SK-N-SH (cell line): Measurements from ENCODE around the gene XXYLT1. TPM values are rescaled to one million over a fixed set of nuclear protein-coding genes. Genes with fewer than 3 reads are reported as not detected.

Source experiments
- CTCF ChIA-PET: fragments of 300-600, 350-600 bp; formaldehyde crosslinking; extraction: SDS; loops from one replicate; lab custom pipeline; 2021; lab: Yijun Ruan, JAX
- POLR2A ChIA-PET: fragments of 350-600 bp; sonication (Branson Sonifier 250); formaldehyde crosslinking; extraction: SDS; loops from one replicate; lab custom pipeline; 2020; ENCODE audit warnings: antibody characterized with exemption, inconsistent platforms; lab: Yijun Ruan, JAX
- DNase-seq: peaks from one replicate; pipeline ENCODE4 v3.0.0; 2012
- H2AFZ ChIP-seq: fragments of 200-600 bp; sonication (generic); 2 replicates; pipeline ENCODE4 v1.8.1; 2016; ENCODE audit warnings: antibody characterized with exemption, mild to moderate bottlenecking, low read depth
- H3F3A ChIP-seq: fragments of 200-600 bp; sonication (generic); replicated peaks from 2 replicates; pipeline ENCODE3; 2016; ENCODE audit warnings: antibody characterized with exemption, mild to moderate bottlenecking; ENCODE audit not compliant: insufficient read depth
- H3K27ac ChIP-seq, 2 experiments: fragments of 200-500 bp in 1 of 2; fragments of 200-600 bp in 1 of 2; sonication (Bioruptor generic) in 1 of 2; sonication (generic), shearing (Covaris generic) in 1 of 2; 2 replicates each; pipeline versions ENCODE4 v1.5.1 to v1.6.1; 2014 to 2016; ENCODE audit warnings: low read depth in 2 of 2, inconsistent platforms in 1 of 2, low read length in 1 of 2, mild to moderate bottlenecking in 1 of 2, mixed read lengths in 1 of 2
- H3K27me3 ChIP-seq: fragments of 200-600 bp; sonication (generic), shearing (Covaris generic); 2 replicates; pipeline ENCODE4 v1.6.1; 2016; ENCODE audit warnings: mixed run types; ENCODE audit not compliant: insufficient read depth
- H3K36me3 ChIP-seq, 2 experiments: fragments of 200-500 bp in 1 of 2; fragments of 200-600 bp in 1 of 2; sonication (Bioruptor generic) in 1 of 2; sonication (generic) in 1 of 2; replicated peaks in 1 of 2; 2 replicates each; pipeline versions ENCODE3 to v1.5.1; 2014 to 2016; ENCODE audit warnings: low read length in 1 of 2, mild to moderate bottlenecking in 1 of 2; ENCODE audit not compliant: insufficient read depth in 2 of 2, control insufficient read depth in 1 of 2
- H3K4me1 ChIP-seq, 2 experiments: fragments of 200-500 bp in 1 of 2; fragments of 200-600 bp in 1 of 2; sonication (Bioruptor generic) in 1 of 2; sonication (generic), shearing (Covaris generic) in 1 of 2; 2 replicates each; pipeline versions ENCODE4 v1.5.1 to v1.6.1; 2014 to 2016; ENCODE audit warnings: low read depth in 1 of 2, low read length in 1 of 2, mixed run types in 1 of 2; ENCODE audit not compliant: insufficient read depth in 2 of 2, control insufficient read depth in 1 of 2
- H3K4me2 ChIP-seq: fragments of 200-600 bp; sonication (generic), shearing (Covaris generic); 2 replicates; pipeline ENCODE4 v1.6.1; 2017; ENCODE audit warnings: mixed run types
- H3K4me3 ChIP-seq, 2 experiments: fragments of 200-500 bp in 1 of 2; fragments of 200-600 bp in 1 of 2; sonication (Bioruptor generic) in 1 of 2; sonication (generic), shearing (Covaris generic) in 1 of 2; 2 replicates each; pipeline versions ENCODE4 v1.5.1 to v1.8.1; 2014 to 2016; ENCODE audit warnings: low read depth in 2 of 2, inconsistent platforms in 1 of 2, low read length in 1 of 2, mild to moderate bottlenecking in 1 of 2, mixed read lengths in 1 of 2, moderate library complexity in 1 of 2
- H3K79me2 ChIP-seq: fragments of 200-600 bp; sonication (generic); 2 replicates; pipeline ENCODE4 v1.8.1; 2017; ENCODE audit warnings: mild to moderate bottlenecking; ENCODE audit not compliant: insufficient read depth
- H3K9ac ChIP-seq: fragments of 200-600 bp; sonication (generic); 2 replicates; pipeline ENCODE4 v1.6.1; 2017; ENCODE audit warnings: mixed run types
- H3K9me2 ChIP-seq: fragments of 200-600 bp; sonication (generic); 2 replicates; pipeline ENCODE4 v1.6.1; 2017; ENCODE audit warnings: mixed run types
- H3K9me3 ChIP-seq: fragments of 200-600 bp; sonication (generic); 2 replicates; pipeline ENCODE4 v1.6.1; 2017; ENCODE audit warnings: mixed run types, mild to moderate bottlenecking, moderate library complexity
- H4K20me1 ChIP-seq: fragments of 200-600 bp; sonication (generic); 2 replicates; pipeline ENCODE4 v1.6.1; 2017; ENCODE audit warnings: mild to moderate bottlenecking, mixed run types; ENCODE audit not compliant: insufficient read depth
- CHD2 ChIP-seq: fragments of 150-350 bp; IDR thresholded peaks from 2 replicates; pipeline ENCODE4 v1.6.1; 2018; ENCODE audit warnings: low read length; ENCODE audit not compliant: partially characterized antibody
- ELF1 ChIP-seq: IDR thresholded peaks from 2 replicates; pipeline ENCODE4 v1.4.0; 2012
- EZH2phosphoT487 ChIP-seq: fragments of 200-600 bp; sonication (generic); IDR thresholded peaks from 2 replicates; pipeline ENCODE4 v1.6.1; 2017; ENCODE audit warnings: low read depth, mixed run types, mild to moderate bottlenecking, antibody characterized with exemption, moderate library complexity, borderline replicate concordance
- GATA2 ChIP-seq: sonication (generic); formaldehyde crosslinking; IDR thresholded peaks from 2 replicates; pipeline ENCODE4 v1.5.0; 2020; ENCODE audit warnings: mild to moderate bottlenecking, missing genetic modification reagents
- JUND ChIP-seq: IDR thresholded peaks from 2 replicates; pipeline ENCODE4 v1.4.0; 2012
- MEF2A ChIP-seq: IDR thresholded peaks from 2 replicates; pipeline ENCODE4 v1.4.0; 2012; ENCODE audit warnings: low read depth, borderline replicate concordance
- NFIC ChIP-seq: IDR thresholded peaks from 2 replicates; pipeline ENCODE4 v1.4.0; 2012; ENCODE audit warnings: borderline replicate concordance
- POLR2AphosphoS5 ChIP-seq: IDR thresholded peaks from 2 replicates; pipeline ENCODE4 v1.6.1; 2012; ENCODE audit warnings: low read depth, low read length
- SMC3 ChIP-seq: IDR thresholded peaks from 2 replicates; pipeline ENCODE4 v1.6.1; 2012; ENCODE audit warnings: low read depth, low read length, improper control_type of control experiment
- TCF12 ChIP-seq: IDR thresholded peaks from 2 replicates; pipeline ENCODE4 v1.4.0; 2012
- TEAD4 ChIP-seq: IDR thresholded peaks from 2 replicates; pipeline ENCODE4 v1.4.0; 2012; ENCODE audit warnings: mild to moderate bottlenecking, borderline replicate concordance; ENCODE audit not compliant: insufficient read depth
- WGBS: methylation state at CpG from one replicate; pipeline ENCODE4 v1.1.6; 2017; ENCODE audit warnings: low lambda C conversion rate; 5-methylcytosine and 5-hydroxymethylcytosine counted together
- polyA plus RNA-seq, 3 experiments: library from polyadenylated mRNA; depleted of rRNA; stranded (reverse); fragments of >200 nt; gene quantifications; 2 replicates each; pipeline ENCODE4 v1.2.3, GENCODE V29; 2012
- TF ChIP-seq, protein P1 (sequence below): fragments of 150-350 bp; IDR thresholded peaks from 2 replicates; pipeline ENCODE4 v1.6.1; 2017; ENCODE audit warnings: antibody characterized with exemption, low read length, low read depth, borderline replicate concordance
- TF ChIP-seq, protein P2 (sequence below): fragments of 200-600 bp; sonication (generic); IDR thresholded peaks from 2 replicates; pipeline ENCODE4 v1.6.1; 2017; ENCODE audit warnings: antibody characterized with exemption, mild to moderate bottlenecking, moderate library complexity
- TF ChIP-seq, protein P3 (sequence below): IDR thresholded peaks from 2 replicates; pipeline ENCODE4 v1.4.0; 2012; ENCODE audit warnings: low read depth, borderline replicate concordance
- TF ChIP-seq, protein P4 (sequence below): IDR thresholded peaks from 2 replicates; pipeline ENCODE4 v1.6.1; 2012; ENCODE audit warnings: mild to moderate bottlenecking, low read depth, low read length, moderate library complexity
- TF ChIP-seq, protein P5 (sequence below): IDR thresholded peaks from 2 replicates; pipeline ENCODE4; 2012
- TF ChIP-seq, protein P6 (sequence below): IDR thresholded peaks from 2 replicates; pipeline ENCODE4 v1.4.0; 2012; ENCODE audit warnings: low read depth
- TF ChIP-seq, protein P7 (sequence below): IDR thresholded peaks from 2 replicates; pipeline ENCODE4 v1.4.0; 2012; ENCODE audit warnings: low read depth, borderline replicate concordance

The XXYLT1 gene
- polyA plus RNA-seq, 1 of the 3 experiments (the other 2 are of a cell fraction): 22.6 TPM

DNA sequence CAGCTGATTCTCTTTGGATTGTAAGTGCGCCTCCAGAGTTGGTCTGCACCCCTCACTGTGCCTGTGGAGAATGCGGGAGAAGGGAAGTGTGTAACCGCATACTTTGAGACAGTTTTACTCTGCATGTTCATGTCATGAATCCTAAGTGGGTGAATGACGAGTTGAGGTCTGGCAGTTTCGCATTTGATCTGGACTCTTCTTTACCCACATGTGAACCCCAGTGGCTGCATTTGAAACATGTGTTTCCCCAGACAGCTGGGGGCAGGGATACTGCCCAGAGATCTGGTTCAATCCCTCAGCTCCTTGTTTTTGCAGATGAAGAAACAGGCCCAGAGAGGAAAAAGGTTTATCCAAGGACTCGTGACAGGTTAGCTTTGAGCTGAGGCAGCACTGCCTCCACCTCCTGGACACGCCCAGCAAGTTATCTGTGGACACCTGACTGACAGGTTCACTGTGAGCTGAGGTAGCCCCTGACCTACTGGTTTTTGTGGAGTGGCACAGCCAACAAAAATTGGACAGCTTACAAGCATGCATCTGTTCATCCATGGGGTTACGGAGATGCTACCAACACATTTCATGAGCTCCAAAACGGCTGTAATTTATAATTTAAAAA is 207.3 kb downstream of the XXYLT1 start (continued):
- TF ChIP-seq, protein P1, sequence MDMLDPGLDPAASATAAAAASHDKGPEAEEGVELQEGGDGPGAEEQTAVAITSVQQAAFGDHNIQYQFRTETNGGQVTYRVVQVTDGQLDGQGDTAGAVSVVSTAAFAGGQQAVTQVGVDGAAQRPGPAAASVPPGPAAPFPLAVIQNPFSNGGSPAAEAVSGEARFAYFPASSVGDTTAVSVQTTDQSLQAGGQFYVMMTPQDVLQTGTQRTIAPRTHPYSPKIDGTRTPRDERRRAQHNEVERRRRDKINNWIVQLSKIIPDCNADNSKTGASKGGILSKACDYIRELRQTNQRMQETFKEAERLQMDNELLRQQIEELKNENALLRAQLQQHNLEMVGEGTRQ: no peak
- TF ChIP-seq GATA2 (CRISPR knock-in tag) (no peak), SMC3 (no peak), NFIC (no peak), JUND (no peak), TEAD4 (no peak), TCF12 (no peak), MEF2A (no peak)

DNA sequence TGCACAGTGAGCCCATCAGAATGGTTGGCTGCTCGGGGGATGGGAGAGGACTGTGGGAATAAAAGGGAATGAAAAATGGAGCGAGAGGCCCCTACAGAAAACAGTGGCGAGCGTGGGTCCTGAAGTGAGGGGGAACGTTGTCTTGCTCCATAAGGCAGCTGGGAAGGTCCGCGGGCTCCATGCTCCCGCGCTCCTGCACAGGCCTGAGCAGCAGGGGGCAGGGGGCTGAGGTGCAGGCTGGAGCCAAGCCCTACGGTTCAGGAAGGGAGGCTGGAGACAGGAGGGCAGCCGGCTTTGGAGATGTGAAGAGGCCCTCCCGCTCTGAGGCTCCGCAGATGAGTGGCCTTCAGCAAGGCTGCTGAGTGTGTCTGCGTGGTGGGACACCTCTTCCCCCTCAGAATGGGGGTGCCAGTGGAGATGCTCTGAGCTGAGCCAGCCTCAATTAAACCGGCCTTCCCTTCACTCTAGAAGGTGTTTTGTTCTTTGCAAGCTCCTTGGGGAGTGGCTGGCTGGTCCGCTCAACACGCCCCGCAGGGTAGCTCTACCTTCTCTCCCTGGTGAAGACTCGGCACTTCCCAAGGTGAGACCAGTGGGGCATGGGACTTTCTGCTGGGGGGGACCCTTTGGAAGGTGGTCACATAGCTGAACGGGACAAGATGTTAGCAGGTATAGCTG is 208.0 kb downstream of the XXYLT1 start:
- H3F3A ChIP-seq: no peaks in the 10 kb centered on the region
- H3K9me3 ChIP-seq: no peaks in the 10 kb centered on the region
- 90% methylated on average over 17 of the region's 20 CpGs for WGBS
- no peaks in the 10 kb centered on the region for H3K79me2 ChIP-seq
- no peak overlapping the region for H2AFZ ChIP-seq
- no peak overlapping the region for H3K4me2 ChIP-seq
- no peak for DNase-seq
- H4K20me1 ChIP-seq: no peaks in the 10 kb centered on the region
- TF ChIP-seq POLR2AphosphoS5: no peak
- TF ChIP-seq, protein P2, sequence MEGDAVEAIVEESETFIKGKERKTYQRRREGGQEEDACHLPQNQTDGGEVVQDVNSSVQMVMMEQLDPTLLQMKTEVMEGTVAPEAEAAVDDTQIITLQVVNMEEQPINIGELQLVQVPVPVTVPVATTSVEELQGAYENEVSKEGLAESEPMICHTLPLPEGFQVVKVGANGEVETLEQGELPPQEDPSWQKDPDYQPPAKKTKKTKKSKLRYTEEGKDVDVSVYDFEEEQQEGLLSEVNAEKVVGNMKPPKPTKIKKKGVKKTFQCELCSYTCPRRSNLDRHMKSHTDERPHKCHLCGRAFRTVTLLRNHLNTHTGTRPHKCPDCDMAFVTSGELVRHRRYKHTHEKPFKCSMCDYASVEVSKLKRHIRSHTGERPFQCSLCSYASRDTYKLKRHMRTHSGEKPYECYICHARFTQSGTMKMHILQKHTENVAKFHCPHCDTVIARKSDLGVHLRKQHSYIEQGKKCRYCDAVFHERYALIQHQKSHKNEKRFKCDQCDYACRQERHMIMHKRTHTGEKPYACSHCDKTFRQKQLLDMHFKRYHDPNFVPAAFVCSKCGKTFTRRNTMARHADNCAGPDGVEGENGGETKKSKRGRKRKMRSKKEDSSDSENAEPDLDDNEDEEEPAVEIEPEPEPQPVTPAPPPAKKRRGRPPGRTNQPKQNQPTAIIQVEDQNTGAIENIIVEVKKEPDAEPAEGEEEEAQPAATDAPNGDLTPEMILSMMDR: no peak
- no peak for TF ChIP-seq ELF1
- TF ChIP-seq JUND: no peak
- TF ChIP-seq, protein P3, sequence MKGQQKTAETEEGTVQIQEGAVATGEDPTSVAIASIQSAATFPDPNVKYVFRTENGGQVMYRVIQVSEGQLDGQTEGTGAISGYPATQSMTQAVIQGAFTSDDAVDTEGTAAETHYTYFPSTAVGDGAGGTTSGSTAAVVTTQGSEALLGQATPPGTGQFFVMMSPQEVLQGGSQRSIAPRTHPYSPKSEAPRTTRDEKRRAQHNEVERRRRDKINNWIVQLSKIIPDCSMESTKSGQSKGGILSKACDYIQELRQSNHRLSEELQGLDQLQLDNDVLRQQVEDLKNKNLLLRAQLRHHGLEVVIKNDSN: no peak
- TF ChIP-seq, protein P4, sequence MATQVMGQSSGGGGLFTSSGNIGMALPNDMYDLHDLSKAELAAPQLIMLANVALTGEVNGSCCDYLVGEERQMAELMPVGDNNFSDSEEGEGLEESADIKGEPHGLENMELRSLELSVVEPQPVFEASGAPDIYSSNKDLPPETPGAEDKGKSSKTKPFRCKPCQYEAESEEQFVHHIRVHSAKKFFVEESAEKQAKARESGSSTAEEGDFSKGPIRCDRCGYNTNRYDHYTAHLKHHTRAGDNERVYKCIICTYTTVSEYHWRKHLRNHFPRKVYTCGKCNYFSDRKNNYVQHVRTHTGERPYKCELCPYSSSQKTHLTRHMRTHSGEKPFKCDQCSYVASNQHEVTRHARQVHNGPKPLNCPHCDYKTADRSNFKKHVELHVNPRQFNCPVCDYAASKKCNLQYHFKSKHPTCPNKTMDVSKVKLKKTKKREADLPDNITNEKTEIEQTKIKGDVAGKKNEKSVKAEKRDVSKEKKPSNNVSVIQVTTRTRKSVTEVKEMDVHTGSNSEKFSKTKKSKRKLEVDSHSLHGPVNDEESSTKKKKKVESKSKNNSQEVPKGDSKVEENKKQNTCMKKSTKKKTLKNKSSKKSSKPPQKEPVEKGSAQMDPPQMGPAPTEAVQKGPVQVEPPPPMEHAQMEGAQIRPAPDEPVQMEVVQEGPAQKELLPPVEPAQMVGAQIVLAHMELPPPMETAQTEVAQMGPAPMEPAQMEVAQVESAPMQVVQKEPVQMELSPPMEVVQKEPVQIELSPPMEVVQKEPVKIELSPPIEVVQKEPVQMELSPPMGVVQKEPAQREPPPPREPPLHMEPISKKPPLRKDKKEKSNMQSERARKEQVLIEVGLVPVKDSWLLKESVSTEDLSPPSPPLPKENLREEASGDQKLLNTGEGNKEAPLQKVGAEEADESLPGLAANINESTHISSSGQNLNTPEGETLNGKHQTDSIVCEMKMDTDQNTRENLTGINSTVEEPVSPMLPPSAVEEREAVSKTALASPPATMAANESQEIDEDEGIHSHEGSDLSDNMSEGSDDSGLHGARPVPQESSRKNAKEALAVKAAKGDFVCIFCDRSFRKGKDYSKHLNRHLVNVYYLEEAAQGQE: no peak
- TF ChIP-seq CHD2: no peak
- no peak for TF ChIP-seq TEAD4
- TF ChIP-seq, protein P5, sequence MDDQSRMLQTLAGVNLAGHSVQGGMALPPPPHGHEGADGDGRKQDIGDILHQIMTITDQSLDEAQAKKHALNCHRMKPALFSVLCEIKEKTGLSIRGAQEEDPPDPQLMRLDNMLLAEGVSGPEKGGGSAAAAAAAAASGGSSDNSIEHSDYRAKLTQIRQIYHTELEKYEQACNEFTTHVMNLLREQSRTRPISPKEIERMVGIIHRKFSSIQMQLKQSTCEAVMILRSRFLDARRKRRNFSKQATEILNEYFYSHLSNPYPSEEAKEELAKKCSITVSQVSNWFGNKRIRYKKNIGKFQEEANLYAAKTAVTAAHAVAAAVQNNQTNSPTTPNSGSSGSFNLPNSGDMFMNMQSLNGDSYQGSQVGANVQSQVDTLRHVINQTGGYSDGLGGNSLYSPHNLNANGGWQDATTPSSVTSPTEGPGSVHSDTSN: no peak
- TF ChIP-seq, protein P6, sequence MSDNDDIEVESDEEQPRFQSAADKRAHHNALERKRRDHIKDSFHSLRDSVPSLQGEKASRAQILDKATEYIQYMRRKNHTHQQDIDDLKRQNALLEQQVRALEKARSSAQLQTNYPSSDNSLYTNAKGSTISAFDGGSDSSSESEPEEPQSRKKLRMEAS: no peak
- no peak for TF ChIP-seq EZH2phosphoT487
- TF ChIP-seq, protein P7, sequence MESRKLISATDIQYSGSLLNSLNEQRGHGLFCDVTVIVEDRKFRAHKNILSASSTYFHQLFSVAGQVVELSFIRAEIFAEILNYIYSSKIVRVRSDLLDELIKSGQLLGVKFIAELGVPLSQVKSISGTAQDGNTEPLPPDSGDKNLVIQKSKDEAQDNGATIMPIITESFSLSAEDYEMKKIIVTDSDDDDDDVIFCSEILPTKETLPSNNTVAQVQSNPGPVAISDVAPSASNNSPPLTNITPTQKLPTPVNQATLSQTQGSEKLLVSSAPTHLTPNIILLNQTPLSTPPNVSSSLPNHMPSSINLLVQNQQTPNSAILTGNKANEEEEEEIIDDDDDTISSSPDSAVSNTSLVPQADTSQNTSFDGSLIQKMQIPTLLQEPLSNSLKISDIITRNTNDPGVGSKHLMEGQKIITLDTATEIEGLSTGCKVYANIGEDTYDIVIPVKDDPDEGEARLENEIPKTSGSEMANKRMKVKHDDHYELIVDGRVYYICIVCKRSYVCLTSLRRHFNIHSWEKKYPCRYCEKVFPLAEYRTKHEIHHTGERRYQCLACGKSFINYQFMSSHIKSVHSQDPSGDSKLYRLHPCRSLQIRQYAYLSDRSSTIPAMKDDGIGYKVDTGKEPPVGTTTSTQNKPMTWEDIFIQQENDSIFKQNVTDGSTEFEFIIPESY: no peak
- TF ChIP-seq, all 33 proteins: peak for 0
- Histone ChIP-seq H3K4me3 (no peak overlapping the region), H3K9me2 (no peaks in the 10 kb centered on the region), H3K27ac (no peak overlapping the region), H3K36me3 (peaks cover 0 to under 1% of the 10 kb centered on the region in 2 experiments), H3K9ac (no peak overlapping the region), H3K4me1 (peaks cover 0 to 11% of the 10 kb centered on the region in 2 experiments; a peak in 1 of 4 replicates), H3K27me3 (no peaks in the 10 kb centered on the region)
- ChIA-PET POLR2A (interaction anchor here (0.8 kb wide), 1 partner anchor 17 kb away, joined by 3 read pairs; no protein-coding TSS in a partner anchor), CTCF (interaction anchor here (1.4 kb wide), 1 partner anchor 381 kb away, joined by 4 read pairs; no protein-coding TSS in a partner anchor)
